HG02798 (cell line): ENCODE data around the gene PSMD12.
"Not testable (repeated sequence)": the region's sequence is repeated elsewhere in the genome, so short reads cannot be mapped to it uniquely, and the experiment has no call there.

Experiments
- ATAC-seq: cut with Tn5 transposase; IDR thresholded peaks from one replicate; pipeline ENCODE4 v1.9.1; 2021; ENCODE audit warnings: mild to moderate bottlenecking; ENCODE audit not compliant: unreplicated experiment, poor library complexity

PSMD12 gene

DNA sequence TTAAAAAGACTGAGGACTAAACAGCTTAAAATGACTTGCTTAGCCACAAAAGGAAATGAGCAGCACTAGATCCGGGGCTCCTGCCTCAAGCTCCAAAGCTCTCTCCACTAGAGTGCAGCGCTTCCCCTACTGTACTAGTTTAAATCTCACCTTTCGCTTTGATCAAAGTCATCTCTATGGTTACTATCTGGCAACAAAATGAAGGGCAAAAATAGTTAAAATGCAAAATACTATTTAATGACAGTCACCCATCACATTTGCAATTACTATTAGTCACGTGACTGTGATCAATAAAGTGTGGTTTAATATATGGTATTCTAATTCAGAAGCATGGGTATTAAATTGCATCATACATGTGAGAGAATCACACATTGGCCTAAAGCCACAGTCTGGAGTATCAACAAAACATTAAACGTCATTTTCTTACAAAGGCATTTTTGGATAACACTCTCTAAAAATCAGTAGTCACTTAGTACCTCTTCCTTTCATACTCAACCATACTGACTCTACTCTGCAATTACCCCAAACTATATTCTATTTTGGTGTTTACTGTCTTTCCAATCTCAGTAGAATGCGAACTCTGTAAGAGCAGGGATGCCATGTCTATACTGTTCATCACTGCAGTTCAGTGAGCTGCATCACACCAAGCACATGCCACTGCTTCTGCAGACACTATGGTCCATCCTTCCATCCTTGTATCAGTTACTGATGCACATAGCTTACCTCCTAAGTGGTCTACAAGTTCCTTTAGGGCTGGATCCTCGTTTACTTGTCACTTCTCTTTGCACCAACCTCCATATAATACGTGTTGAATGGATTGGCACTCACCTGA, 6.2 kb downstream of the PSMD12 start:
- no peak for ATAC-seq

DNA sequence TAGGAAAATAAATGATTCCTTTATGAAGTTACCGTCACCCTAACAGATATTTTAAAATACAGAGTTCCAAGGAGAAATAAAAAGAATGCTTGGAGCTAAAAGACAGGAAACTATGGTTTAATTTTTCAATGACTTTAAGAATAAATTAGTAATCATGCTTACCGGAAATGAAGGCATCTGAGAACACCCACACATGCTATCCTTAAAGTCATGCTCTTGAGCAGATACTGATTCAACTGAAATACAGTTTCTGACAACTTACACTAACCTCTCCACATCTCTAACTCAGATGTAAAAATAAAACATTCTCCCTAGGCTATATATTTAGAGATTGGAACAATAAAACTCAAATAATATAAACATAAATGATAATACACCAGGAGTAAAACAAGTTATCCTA, 7.8 kb downstream of the PSMD12 start:
- no peak for ATAC-seq

- ATAC-seq: no peak
Measured at GRCh38 chr17:67353929-67354574, 12.3 kb downstream of the PSMD12 start.

DNA sequence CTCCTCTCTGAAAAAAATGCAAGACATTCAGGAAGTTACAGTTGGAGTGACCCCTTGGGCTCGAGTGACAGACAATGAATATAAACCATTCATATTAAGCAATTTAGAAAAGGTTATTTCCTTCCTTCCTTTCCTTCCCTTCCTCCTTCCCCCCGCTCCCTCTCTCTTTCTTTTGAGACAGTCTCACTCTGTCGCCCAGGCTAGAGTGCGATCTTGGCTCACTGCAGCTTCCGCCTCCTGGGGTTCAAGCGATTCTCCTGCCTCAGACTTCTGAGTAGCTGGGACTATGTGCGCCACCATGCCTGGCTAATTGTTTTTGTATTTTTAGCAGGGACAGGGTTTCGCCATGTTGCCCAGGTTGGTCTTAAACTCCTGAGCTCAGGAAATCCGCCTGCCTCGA, 13.2 kb downstream of the PSMD12 start:
- no peak for ATAC-seq

- no peak for ATAC-seq
Measured at GRCh38 chr17:67349420-67349819, 17.0 kb downstream of the PSMD12 start.

DNA sequence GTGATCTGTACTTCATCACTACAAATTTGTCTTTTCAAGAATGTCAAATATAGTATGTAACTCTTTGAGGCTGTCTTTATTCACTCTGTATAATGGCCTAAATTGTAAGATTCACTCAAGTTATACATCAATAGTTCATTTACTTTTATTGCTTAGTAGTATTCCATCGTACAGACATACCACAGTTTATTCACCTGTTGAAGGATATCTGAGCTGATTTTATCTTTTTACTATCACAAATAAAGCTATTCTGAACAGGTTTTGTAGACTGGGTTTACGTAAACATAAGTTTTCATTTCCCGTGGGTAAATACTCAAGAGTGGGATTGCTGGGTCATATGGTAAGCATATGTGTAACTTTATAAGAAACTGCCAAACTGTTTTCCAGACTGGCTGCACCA, 18.6 kb downstream of the PSMD12 start:
- no peak for ATAC-seq

GRCh38 chr17:67343237-67343636, 23.1 kb downstream of the PSMD12 start:
- ATAC-seq: no peak

- not testable (repeated sequence) for ATAC-seq
Measured at GRCh38 chr17:67338353-67338752, 28.0 kb downstream of the PSMD12 start.

DNA sequence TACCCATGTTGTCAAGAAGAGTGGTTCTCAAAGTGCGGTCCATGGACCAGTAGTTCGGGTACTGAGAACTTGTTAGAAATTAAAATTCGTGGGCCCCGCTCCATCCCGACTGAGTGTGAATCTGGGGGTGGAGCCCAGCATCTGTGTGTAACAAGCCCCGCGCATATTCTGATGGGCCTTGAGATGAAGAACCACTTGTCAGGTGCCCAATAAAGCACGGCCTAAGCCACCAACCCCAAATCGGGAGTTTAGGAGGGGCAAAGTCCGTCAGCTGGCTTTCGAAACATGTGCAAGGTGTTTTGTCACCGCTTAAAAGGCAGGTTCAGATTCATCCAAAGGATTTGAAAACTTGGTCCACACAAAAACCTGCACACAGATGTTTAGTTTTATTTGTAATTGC, 29.5 kb downstream of the PSMD12 start:
- no peak for ATAC-seq

- ATAC-seq: no peak
Measured at GRCh38 chr17:67335245-67335835, 31.0 kb downstream of the PSMD12 start.

- not testable (repeated sequence) for ATAC-seq
Measured at GRCh38 chr17:67332162-67332508, 34.2 kb downstream of the PSMD12 start.

GRCh38 chr17:67331381-67332161, 34.8 kb downstream of the PSMD12 start:
- ATAC-seq: not testable (repeated sequence)

GRCh38 chr17:67328026-67328425, 38.4 kb downstream of the PSMD12 start:
- ATAC-seq: no peak

DNA sequence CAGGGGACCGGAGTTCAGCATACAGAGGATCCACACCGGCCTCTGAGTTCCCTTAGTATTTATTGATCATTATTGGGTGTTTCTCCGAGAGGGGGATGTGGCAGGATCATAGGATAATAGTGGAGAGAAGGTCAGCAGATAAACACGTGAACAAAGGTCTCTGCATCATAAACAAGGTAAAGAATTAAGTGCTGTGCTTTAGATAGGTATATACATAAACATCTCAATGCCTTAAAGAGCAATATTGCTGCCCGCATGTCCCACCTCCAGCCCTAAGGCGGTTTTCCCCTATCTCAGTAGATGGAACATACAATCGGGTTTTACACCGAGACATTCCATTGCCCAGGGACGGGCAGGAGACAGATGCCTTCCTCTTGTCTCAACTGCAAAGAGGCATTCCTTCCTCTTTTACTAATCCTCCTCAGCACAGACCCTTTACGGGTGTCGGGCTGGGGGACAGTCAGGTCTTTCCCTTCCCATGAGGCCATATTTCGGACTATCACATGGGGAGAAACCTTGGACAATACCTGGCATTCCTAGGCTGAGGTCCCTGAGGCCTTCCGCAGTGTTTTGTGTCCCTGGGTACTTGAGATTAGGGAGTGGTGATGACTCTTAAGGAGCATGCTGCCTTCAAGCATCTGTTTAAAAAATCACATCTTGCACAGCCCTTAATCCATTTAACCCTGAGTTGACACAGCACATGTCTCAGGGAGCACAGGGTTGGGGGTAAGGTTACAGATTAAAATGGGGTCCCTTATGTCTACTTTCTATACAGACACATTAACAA, 39.2 kb downstream of the PSMD12 start:
- not testable (repeated sequence) for ATAC-seq

- ATAC-seq: no peak
Measured at GRCh38 chr17:67326440-67326839, 39.9 kb downstream of the PSMD12 start.

DNA sequence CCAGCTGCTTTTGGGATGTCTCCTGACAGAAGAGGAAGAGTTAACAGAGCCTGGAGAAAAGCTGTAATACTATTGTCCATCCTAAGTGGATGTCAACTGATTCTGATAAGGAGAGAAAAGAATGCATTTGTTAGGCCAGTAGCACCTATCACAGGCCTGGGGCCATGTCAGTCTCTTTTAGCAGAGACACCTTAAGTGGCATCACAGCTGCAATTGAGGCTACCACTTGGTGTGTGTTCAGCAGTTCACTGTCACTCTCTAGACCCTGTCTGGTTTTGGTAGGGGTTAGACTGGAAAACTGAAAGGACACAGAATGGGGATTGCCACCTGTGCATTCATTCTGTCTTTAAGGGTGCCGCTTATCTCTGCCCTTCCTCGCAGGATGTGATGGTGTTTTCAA, 42.0 kb downstream of the PSMD12 start:
- ATAC-seq: no peak

DNA sequence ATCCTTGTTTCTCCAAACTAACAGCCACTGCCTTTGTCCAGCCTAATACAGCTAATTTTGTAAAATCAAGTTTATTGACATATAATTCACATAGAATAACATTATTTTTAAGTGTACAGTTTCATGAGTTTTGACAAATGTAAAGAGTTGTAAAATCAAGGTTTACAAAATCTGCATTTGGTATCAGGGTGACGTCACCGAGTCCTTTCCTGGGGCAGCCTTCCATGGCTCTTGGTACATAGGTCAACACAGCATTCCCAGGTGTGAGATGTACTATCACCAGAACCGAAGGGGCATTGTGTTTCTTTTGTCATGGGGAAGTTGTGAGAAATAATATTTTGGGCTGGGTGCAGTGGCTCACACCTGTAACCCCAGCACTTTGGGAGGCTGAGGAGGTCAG, 42.9 kb downstream of the PSMD12 start:
- ATAC-seq: no peak

- no peak for ATAC-seq
Measured at GRCh38 chr17:67322042-67322787, 44.2 kb downstream of the PSMD12 start.

DNA sequence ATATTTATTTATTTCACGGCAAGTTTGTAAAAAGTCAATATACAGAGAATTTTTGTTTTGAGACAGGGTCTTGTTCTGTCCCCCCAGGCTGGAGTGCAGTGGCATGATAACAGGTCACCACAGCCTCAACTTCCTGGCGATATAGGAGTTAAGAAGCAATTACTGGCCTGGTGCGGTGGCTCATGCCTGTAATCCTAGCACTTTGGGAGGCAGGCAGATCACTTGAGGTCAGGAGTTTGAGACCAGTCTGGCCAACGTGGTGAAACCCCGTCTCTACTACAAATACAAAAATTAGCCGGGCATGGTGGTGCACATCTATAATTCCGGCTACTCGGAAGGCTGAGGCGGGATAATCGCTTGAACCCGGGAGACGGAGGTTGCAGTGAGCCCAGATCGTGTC, 44.9 kb downstream of the PSMD12 start:
- not testable (repeated sequence) for ATAC-seq
